ENCODE data around the gene MNAT1.

DNA sequence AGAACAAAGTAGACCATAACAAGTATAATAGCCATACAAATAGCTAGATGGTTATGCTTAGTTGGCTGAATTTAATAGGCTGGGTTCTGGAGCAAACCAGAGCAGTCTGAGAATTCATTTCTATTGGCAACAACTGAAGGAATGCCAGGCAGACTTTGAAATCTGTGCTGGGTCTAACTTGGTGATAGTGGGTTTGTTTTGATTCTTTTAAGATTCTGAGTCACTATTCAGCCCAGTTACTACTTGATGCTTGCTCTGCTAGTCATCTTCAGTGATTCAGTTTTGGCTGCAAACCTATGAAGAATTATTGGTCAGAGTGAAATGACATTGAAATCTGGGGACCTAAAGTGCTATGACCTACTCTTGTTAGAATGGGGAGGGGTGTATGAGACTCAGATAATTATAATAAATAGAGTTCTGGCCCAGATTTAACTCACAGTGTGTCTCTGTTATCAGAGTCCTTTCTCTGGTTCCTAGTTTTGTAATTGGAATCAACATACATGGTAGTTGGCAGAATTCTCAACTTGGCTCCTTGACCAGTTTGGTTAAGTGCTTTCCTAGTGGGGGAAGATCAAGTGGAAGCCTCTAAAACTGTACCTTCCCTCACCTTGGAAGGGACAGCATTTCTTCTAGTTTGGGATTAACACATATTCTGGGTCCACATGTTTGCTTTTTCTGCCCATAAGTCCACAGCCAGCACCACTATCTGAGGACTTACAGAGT is 43.5 kb downstream of the MNAT1 start:
- TF ChIP-seq, protein P1, sequence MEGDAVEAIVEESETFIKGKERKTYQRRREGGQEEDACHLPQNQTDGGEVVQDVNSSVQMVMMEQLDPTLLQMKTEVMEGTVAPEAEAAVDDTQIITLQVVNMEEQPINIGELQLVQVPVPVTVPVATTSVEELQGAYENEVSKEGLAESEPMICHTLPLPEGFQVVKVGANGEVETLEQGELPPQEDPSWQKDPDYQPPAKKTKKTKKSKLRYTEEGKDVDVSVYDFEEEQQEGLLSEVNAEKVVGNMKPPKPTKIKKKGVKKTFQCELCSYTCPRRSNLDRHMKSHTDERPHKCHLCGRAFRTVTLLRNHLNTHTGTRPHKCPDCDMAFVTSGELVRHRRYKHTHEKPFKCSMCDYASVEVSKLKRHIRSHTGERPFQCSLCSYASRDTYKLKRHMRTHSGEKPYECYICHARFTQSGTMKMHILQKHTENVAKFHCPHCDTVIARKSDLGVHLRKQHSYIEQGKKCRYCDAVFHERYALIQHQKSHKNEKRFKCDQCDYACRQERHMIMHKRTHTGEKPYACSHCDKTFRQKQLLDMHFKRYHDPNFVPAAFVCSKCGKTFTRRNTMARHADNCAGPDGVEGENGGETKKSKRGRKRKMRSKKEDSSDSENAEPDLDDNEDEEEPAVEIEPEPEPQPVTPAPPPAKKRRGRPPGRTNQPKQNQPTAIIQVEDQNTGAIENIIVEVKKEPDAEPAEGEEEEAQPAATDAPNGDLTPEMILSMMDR (conservative IDR thresholded peaks at IDR 0.05 in 1 of 2, IDR thresholded peaks at IDR 0.05 in 1 of 2; ENCODE audit: extremely low read depth in 1 of 2, insufficient read depth in 1 of 2, low read depth in 1 of 2, low read length in 2 of 2) = no peak
- no peak for TF ChIP-seq EZH2 (IDR thresholded peaks at IDR 0.05; ENCODE audit: borderline replicate concordance, low read length)

Data from mammary epithelial cell (primary cell).